Stimulated activated naive CD4-positive, alpha-beta T cell (primary cell): ENCODE data around the gene MAP3K7.

Experiments
- DNase-seq, 6 experiments: peaks; one replicate each; lab custom pipeline; 2025; lab: John Stamatoyannopoulos, UW

MAP3K7 gene

GRCh38 chr6:90530882-90531281 is 56.0 kb downstream of the MAP3K7 start:
- no peak for DNase-seq

DNA sequence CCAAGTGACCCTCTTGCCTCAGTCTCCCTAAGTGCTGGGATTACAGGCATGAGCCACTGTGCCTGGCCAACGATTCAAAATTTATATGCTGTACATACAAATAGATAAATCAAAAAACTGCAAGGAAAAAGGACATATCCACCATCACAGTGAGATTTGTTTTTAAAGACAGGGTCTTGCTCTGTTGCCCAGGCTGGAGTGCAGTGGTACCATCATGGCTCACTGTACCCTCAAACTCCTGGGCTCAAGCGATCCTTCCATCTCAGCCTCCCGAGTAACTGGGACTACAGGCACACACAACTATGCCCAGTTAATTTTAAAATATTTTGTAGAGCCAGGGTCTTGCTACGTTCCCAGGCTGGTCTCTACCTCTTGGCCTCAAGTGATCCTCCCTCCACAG is 61.5 kb downstream of the MAP3K7 start:
- no peak for DNase-seq

DNA sequence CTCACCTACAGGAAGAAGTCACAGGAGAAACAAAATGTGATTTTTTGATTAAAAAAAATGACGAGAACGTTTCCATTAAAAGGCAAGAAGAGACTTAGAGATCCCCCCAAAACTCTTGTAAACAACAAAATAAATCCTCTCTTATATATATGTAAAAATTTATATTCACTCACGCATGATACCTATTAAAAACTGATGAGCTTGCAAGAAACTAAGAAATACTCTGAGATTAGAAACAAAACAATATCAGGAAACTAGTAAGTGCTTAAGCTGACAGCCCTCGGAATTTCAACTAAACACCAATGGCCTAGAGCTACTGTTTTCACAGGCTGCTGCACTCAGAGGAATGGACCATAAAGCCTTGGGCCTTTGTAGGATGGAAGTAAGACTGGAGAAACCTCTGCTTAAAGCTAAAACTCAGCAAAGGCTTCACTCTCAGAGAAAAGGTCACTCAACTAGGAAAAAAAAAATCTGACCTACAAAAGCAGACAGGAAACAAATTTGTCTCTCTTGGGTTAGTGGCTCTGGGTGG is 63.0 kb downstream of the MAP3K7 start:
- DNase-seq = no peak

DNA sequence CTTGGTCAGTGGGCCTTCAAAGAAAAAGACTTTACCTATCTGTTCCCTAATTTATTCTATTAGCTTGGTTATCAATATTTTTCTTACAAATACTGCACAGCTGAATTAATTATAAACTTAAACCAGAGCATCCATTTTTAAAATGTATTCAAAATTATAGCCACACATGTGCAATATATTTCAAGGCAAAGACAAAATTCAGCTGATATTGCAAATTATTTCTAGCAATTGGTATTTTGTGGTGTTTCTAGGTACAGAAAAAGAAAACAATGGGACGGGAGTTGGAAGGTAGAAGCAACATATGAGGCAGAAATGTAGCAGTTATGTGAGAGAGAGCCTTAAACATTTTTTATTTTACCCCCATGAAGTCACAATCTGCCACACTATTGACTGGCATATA is 64.9 kb downstream of the MAP3K7 start:
- DNase-seq = no peak

- DNase-seq = no peak
These were observed 70.7 kb downstream of the MAP3K7 start for GRCh38 chr6:90516074-90516660.

DNA sequence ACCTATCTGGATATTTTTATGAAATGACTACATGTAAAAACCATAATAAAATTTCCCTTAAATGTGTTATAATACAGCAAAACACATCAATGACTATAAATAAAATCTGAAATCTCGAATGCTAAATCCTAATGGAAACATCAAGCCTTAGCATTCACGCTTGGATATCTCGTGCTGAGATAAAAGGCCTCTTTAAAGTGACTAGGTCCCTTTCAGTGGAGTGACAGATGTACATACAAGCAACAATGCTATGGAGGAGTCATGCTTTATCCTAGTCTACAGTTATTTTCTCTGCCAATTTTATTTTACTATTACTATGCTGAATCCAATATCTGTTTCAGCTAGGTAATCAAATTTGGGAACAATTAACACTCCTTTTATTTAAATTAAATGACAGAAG is 72.4 kb downstream of the MAP3K7 start:
- DNase-seq = no peak

DNA sequence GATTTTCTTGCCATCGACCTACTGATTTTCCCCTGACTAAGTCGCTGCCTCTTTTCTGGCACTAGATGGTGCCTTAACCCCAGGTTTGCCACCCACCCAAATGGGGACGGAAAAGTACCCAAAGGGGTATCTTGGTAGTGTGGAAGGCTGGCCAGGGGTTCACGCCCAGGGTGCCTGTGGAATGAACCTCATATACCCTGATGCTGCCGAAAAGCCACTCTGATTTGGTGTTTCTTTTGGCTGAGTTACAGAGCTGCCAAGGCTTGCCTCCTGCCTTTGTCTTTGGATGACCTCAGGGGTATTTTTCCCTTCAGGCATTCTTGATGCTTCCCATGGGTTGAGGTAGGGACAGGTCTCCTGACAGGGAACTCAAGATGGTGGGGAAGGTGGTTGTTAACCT is 78.1 kb downstream of the MAP3K7 start:
- DNase-seq = no peak

GRCh38 chr6:90502866-90503407 is 83.9 kb downstream of the MAP3K7 start:
- DNase-seq = peak in 2 of 6 experiments; percentile 17 to 19

DNA sequence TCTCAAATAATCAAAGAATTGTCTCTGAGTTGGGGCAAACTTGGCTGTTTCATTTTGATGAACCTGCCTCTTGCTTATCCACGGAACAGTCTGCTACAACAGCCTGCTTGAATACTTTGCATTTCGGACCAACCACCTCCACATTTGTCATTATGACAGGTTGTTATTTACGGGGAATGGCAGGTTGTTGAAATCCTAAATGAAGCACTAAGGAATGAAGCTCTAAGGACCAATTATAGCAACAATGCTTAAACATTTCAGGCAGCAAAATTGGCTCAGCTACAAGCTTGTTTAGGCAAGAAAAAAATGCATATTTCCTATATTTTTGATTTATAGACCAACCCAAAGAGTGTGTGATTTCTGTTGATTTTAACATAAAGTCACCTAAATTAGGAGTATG is 84.5 kb downstream of the MAP3K7 start:
- DNase-seq = no peak

DNA sequence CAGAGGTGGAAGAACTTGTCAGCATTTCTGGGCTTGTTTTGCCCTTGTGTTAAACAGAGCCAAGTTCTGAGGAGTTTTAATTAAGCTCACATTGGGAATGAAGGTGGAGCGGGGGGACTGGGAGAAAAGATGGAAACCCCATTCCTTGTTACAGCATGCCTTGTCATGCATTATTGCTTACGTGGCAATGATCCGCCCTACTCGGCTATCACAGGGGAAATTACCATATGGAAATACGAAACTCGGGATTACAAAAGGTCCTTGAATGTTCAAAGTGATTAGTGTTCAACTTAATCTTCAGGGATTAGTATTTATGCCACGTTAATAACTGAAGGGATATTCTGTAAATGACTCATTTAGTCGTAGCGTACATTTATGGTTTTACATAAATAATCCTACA is 86.4 kb downstream of the MAP3K7 start:
- no peak for DNase-seq

DNA sequence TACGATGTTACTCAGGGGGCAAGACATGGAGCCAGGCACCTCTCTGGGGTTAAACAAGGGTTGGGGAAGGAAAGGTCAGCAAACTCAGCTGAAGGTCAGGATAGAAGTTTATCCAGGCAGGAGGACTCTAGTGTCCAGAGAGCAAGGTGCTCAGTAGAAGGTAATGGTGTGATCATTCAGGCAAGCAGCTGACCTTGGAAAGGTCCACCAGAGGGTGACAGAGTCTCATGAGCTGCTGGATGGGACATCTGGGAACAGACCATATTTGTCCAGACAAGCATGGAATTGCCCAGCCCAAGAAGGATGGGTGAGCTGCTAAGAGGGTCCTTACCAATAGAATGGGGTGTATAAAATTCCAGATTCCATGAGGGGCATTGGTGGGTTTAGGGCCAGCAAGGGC is 89.5 kb downstream of the MAP3K7 start:
- no peak for DNase-seq

DNA sequence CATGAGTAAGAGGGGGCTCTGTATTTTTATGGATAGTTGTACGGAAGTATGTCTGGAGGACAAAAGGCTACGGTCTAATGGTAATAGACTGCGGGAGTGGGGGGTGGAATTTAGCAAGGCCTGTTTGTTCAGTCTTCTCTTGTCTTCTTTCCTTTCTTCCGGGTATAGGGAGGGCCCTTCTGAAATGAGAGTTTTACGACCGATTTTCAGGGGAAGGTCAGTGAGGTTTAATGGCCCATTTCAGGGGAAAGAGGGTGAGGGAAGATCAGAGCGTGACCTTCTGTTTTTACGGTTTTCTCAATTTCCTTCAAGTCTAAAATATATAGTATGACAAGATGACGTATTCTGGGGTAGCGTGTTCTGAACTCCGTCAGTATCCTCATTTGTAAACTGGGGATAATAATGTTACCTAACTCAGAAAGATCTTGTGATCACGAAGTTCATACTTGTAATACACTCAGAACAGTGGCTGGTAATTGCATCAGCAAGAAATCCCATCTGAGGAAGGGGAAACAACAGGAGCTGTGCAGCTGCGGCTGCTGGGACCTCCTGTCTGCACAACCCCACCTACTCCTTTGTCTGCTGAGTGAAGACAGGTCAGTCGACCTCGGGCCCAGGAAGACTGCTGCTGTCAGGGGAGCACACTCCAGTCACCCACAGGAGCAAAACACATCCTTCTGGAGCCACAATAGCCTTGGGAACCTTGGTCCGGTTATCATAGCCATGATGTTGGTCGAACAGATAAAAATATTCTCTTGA is 90.4 kb downstream of the MAP3K7 start:
- DNase-seq = no peak

DNA sequence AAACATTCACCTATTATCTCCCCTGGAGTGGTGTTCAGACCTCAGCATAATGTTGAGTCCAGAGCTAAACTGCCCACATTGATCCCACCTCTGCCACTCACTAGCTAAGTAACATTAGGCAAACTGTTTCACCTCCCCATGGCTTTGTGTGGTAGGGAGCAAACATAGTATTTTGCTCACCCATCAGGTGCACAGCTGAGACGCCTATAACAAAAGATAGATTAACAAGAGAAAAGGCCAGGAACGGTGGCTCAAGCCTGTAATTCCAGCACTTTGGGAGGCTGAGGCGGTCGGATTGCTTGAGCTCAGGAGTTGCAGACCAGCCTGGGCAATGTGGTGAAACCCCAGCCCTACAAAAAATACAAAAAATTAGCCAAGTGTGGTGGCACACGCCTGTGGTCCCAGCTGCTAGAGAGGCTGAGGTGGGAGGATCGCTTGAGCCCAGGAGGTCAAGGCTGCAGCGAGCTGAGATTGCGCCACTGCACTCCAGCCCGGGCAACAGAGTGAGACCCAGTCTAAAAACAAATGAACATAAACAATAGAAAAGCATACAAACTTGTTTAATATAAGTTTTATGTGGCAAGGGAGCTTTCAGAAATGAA is 91.6 kb downstream of the MAP3K7 start:
- no peak for DNase-seq

GRCh38 chr6:90494067-90494780 is 92.6 kb downstream of the MAP3K7 start:
- no peak for DNase-seq

DNA sequence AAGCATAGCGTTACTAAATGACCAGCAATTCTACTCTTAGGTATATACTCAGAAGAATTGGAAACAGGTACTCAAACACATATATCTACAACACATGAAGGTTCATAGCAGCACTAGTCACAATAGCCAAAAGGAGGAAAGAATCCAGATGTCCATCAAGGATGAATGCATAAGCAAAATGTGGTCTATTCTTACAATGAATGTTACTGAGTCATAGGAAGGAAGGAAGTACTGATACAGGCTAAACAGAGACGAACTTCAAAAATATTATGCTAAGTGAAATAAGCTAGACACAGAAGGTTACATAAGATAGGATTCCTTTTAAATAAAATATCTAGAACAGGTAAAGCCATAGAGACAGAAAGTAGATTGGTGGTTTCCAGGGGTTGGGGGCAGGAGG is 93.5 kb downstream of the MAP3K7 start:
- DNase-seq = no peak

- DNase-seq = no peak
These were observed 94.1 kb downstream of the MAP3K7 start for GRCh38 chr6:90492798-90493197.

GRCh38 chr6:90492369-90492768 is 94.5 kb downstream of the MAP3K7 start:
- no peak for DNase-seq

DNA sequence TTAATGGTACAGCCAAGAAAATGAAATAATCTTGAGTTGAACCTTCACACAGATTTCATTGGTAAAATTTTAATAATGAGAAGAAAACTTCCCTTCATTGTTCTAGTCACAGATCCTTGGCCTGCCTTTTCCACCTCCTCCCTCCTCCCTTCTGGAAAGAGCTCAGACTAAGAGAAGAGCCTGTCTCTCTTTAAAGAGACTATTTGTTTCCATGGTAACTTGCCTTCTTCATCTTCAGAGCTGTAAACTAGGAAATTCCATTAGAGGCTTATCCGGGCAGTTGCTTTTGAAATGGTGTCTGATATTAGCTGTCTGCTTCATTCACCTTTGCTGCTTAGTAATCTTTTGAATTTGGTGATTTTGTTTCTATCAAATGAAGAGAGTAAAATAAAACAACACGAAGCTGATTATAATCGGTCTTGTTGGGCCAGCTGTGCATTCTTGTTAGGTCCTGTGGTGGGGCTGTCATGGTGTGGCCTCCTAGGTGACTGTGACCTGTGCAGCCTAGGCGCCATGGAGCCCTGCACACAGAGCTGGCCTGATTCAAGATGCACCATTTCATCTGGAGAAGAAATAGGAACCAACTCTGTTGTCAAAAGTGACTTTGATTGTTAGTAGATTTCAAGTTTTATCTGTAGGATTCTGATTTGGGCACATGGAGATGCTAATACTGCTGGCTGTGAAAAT is 96.7 kb downstream of the MAP3K7 start:
- DNase-seq = no peak

GRCh38 chr6:90488816-90489215 is 98.1 kb downstream of the MAP3K7 start:
- DNase-seq = no peak

DNA sequence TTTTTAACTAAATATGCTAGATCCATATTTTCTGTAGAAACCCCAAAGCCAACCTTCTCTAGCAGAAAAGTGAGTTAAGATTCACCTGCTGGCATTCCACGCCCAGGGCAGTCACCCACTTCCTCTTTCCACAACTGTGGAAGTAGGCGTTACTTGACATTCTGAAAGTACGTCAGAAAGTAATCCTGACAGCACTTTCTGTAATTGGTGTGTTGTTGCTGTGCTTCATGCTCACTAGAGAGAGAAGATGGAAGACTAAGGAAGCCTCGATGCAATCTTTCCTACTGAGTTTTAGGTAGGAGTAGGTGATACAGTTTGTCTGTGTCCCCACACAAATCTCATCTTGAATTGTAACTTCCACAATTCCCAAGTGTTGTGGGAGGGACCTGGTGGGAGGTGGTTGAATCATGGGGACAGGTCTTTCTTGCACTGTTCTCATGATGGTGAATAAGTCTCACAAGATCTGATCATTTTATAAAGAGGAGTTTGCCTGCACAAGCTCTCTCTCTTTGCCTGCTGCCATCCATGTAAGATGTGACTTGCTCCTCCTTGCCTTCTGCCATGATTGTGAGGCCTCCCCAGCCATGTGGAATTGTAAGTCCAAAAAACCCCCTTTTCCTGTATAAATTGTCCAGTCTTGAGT is 101.1 kb downstream of the MAP3K7 start:
- DNase-seq = no peak

DNA sequence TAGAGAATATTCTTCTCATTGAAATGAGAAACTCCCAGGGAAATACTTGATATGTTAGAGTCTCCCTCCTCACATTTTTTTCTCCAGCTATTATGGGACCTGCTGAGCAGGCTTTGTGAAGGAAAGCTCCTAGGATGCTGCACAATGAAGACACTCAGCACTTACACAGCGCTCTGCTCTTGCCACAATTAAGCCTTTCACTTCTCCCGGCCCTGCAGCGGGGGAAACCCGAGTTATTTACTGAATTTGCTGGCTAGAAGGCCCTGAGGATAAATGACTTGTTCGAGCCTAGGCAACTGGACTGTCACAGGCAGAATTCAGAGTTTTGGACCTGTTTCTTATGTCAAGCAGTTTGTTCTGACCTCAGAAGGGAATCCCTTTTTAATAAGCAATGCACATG is 102.0 kb downstream of the MAP3K7 start:
- DNase-seq = no peak
